ENCODE data around the gene PPP5C. TPM values are rescaled to one million over a fixed set of nuclear protein-coding genes. Genes with fewer than 3 reads are reported as not detected.

Gene PPP5C
- total and polyA plus RNA-seq, 9 of the 15 experiments (the other 6 are each of a cell fraction or from before 2014, with no cell fraction given): 1.9 to 166 (median 108) TPM

DNA sequence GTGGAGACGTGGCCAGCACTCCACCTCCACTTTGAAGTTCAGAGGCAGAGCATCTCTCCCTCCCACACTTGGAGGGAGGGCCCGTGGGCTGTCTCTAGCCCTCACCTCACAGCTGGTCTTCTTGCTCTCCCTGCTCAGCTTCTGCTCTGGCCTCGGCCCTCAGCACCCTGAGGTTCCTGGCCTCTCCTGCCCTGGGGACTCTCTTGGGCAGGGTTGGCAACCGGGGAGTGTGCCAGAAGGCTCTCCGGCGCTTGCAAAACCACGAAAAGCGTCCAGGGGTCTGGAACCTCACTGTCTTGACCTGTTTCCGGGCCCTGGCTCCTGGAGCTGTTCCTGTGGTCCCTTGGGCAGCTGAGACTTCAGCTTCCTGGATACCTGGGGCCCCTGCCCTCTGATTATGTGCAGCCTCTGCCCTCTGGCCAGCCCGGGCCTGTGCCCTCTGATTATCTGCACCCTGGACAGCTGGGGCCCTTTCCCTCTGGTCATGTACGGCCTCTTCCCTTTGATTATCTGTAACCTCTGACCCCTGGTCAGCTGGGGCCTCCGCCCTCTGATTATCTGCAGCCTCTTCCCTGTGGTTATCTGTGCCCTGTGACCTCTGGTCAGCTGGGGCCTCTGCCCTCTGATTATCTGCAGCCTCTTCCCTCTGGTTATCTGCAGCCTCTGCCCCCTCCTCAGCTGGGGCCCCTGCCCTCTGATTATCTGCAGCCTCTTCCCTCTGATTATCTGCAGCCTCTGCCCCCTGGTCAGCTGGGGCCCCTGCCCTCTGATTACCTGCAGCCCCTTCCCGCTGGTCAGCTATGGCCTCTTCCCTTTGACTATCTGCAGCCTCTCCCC, 64.4 kb downstream of the PPP5C start (continued):
- TF ChIP-seq, protein P1, sequence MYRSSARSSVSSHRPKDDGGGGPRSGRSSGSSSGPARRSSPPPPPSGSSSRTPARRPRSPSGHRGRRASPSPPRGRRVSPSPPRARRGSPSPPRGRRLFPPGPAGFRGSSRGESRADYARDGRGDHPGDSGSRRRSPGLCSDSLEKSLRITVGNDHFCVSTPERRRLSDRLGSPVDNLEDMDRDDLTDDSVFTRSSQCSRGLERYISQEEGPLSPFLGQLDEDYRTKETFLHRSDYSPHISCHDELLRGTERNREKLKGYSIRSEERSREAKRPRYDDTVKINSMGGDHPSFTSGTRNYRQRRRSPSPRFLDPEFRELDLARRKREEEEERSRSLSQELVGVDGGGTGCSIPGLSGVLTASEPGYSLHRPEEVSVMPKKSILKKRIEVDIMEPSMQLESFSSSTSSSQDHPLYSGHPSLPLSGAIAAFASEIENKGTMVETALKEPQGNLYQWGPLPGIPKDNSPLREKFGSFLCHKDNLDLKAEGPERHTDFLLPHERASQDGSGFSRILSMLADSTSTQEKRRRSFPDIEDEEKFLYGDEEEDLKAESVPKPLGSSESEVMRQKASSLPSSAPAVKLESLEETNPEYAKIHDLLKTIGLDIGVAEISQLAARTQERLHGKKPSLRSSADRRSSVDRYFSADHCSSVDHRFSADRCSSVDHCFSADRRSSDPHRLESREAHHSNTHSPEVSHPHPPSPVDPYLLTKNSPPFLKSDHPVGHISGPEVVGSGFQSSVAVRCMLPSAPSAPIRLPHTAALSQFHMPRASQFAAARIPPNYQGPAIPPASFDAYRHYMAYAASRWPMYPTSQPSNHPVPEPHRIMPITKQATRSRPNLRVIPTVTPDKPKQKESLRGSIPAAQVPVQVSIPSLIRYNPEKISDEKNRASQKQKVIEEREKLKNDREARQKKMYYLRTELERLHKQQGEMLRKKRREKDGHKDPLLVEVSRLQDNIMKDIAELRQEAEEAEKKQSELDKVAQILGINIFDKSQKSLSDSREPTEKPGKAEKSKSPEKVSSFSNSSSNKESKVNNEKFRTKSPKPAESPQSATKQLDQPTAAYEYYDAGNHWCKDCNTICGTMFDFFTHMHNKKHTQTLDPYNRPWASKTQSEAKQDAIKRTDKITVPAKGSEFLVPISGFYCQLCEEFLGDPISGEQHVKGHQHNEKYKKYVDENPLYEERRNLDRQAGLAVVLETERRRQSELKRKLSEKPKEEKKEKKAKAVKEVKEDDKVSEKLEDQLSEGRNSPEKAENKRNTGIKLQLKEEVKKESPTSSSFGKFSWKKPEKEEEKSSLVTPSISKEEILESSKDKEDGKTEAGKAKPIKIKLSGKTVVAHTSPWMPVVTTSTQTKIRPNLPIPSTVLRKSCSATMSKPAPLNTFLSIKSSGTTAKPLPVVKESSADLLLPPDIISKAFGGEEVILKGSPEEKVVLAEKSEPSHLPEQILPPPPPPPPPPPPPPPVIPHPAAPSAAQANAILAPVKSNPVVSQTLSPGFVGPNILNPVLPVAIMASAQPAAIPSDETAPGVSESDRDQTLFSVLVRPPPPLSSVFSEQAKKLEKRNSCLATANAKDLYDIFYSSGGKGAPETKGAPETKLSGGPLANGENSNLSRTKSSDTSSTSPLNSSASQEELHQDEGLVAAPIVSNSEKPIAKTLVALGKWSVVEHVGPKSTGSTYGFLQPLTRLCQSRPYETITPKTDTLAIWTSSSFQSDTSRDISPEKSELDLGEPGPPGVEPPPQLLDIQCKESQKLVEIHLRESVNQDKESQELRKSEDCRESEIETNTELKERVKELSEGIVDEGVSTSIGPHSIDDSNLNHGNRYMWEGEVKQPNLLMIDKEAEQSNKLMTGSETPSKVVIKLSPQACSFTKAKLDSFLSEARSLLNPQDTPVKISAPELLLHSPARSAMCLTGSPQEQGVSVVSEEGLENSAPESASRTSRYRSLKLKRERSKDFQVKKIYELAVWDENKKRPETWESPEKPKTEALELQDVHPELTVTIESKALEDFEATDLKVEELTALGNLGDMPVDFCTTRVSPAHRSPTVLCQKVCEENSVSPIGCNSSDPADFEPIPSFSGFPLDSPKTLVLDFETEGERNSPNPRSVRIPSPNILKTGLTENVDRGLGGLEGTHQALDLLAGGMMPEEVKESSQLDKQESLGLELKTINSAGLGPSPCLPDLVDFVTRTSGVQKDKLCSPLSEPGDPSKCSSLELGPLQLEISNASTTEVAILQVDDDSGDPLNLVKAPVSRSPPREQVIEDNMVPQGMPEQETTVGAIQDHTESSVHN (IDR thresholded peaks at IDR 0.05; ENCODE audit: borderline replicate concordance in 1 of 2, low read depth in 1 of 2): peak in 1 of 2 experiments; percentile 58; a peak in 1 of 4 replicates
- TF ChIP-seq TAL1 (IDR thresholded peaks at IDR 0.05) (peak; percentile 65; the same call in 1 of the 2 replicates), EP300 (IDR thresholded peaks at IDR 0.05; ENCODE audit: low read length) (peak; percentile 31; the same call in 1 of the 2 replicates), NFE2L1 (tag; IDR thresholded peaks at IDR 0.05; ENCODE audit: borderline replicate concordance, low read depth) (no peak), STAT5B (CRISPR knock-in tag; IDR thresholded peaks at IDR 0.05) (no peak), CBFA2T3 (IDR thresholded peaks at IDR 0.05) (peak; percentile 84), SP1 (CRISPR knock-in tag; IDR thresholded peaks at IDR 0.05) (no peak), TRIM24 (IDR thresholded peaks at IDR 0.05) (peak; percentile 75 to 82), PML (IDR thresholded peaks at IDR 0.05; ENCODE audit: low read length) (0 out of 2 replicates have a peak, but pooled peaks have one; percentile 29), ZNF384 (IDR thresholded peaks at IDR 0.05; ENCODE audit: low read depth, low read length) (no peak), NR2F6 (CRISPR knock-in tag; IDR thresholded peaks at IDR 0.05) (0 out of 2 replicates have a peak, but pooled peaks have one; percentile 28), STAT5A (IDR thresholded peaks at IDR 0.05; ENCODE audit: borderline replicate concordance, low read length) (0 out of 2 replicates have a peak, but pooled peaks have one; percentile 8), ARHGAP35 (IDR thresholded peaks at IDR 0.05; ENCODE audit: partially characterized antibody) (peak; percentile 92), SMAD1 (IDR thresholded peaks at IDR 0.05; ENCODE audit: low read depth, low read length, partially characterized antibody) (no peak), NR2C1 (IDR thresholded peaks at IDR 0.05) (peak; percentile 95), NR2C1 (tag; IDR thresholded peaks at IDR 0.05) (peak; percentile 96), EP400 (IDR thresholded peaks at IDR 0.05) (no peak), SIN3A (IDR thresholded peaks at IDR 0.05; ENCODE audit: borderline replicate concordance in 2 of 2, control insufficient read depth in 1 of 2, low read depth in 2 of 2, low read length in 2 of 2) (peak in 1 of 2 experiments; percentile 68; a peak in 2 of 4 replicates), SUPT5H (IDR thresholded peaks at IDR 0.05) (no peak)
